Prostate gland (tissue), 2 donors: ENCODE data around the gene EFCAB8.

Experiments used
- POLR2AphosphoS5 ChIP-seq: sonication (generic); formaldehyde crosslinking; IDR thresholded peaks from one replicate; pipeline ENCODE4 v1.6.1; 2017; ENCODE audit warnings: antibody characterized with exemption
- TF ChIP-seq, protein P1 (sequence below), 4 experiments: fragments of 200-600 bp in 2 of 4; fragments of 450-650 bp in 2 of 4; sonication (generic) in 2 of 4; IDR thresholded peaks; 1 replicate in 3 of 4; 2 replicates in 1 of 4; pipeline ENCODE4 v1.5.1; 2016 to 2019; ENCODE audit warnings: antibody characterized with exemption in 4 of 4, mild to moderate bottlenecking in 2 of 4, moderate library complexity in 2 of 4

DNA sequence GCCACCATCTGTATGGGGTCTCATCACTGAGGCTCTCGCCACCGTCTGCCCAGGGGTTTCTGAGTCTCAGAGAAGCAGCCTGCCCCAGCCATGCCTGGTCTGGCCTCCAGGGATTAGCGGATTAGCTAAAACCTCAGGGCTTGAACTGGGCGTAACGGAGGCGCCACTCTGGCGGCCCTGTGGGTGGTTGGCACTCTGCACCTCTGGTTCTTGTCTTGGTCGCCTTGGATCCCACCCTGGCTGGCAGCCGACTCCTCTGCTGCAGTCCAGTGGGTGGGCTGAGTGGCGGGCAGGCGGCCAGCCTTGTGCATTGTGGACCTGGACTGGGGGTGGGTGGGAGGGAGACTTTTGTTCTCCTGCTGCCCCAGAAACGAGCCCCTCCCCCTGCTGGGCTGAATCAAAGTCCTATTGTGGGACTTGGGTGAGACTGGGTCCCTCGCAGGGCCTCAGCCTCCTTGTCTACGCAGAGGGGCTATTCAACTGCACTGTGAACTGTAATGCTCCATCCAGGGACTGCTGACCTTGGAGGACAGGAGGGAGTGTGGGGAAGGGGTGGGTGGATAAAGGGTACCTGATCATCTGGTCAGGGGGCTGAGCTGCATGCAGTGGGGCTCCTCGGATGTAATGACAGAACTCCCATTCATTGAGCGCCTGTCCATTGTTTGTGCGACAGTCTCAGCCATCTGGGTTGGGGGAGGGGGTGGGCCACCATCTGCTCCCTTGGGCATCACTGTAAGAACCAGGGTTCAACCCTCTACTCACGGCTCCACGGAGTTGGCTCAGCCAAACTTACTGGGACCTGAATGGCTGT is 121.6 kb downstream of the EFCAB8 start:
- TF ChIP-seq, protein P1, sequence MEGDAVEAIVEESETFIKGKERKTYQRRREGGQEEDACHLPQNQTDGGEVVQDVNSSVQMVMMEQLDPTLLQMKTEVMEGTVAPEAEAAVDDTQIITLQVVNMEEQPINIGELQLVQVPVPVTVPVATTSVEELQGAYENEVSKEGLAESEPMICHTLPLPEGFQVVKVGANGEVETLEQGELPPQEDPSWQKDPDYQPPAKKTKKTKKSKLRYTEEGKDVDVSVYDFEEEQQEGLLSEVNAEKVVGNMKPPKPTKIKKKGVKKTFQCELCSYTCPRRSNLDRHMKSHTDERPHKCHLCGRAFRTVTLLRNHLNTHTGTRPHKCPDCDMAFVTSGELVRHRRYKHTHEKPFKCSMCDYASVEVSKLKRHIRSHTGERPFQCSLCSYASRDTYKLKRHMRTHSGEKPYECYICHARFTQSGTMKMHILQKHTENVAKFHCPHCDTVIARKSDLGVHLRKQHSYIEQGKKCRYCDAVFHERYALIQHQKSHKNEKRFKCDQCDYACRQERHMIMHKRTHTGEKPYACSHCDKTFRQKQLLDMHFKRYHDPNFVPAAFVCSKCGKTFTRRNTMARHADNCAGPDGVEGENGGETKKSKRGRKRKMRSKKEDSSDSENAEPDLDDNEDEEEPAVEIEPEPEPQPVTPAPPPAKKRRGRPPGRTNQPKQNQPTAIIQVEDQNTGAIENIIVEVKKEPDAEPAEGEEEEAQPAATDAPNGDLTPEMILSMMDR (IDR thresholded peaks at IDR 0.05), result no peak
- TF ChIP-seq POLR2AphosphoS5, result no peak
